Activated CD8-positive, alpha-beta T cell treated with anti-CD3 and anti-CD28 coated beads for 36 hours (primary cell): ENCODE results near the gene USP30. TPM values are rescaled to one million over a fixed set of nuclear protein-coding genes. Genes with fewer than 3 reads are reported as not detected.

ENCODE experiments used
- ATAC-seq: fragments of 200-7000 bp; cut with Tn5 transposase; one replicate; pipeline ENCODE4 v1.10.0; 2021; ENCODE audit warnings: mild to moderate bottlenecking, moderate library complexity
- CTCF ChIA-PET: fragments of 350-600 bp; sonication (Branson Sonifier 250); formaldehyde crosslinking; loops from one replicate; lab custom pipeline; 2021; ENCODE audit warnings: antibody characterized with exemption; lab: Charles Lee
- POLR2A ChIA-PET: fragments of 350-600 bp; sonication (Branson Sonifier 250); formaldehyde crosslinking; loops from one replicate; lab custom pipeline; 2021; ENCODE audit warnings: antibody characterized with exemption; lab: Charles Lee
- DNase-seq: peaks from one replicate; pipeline ENCODE4 v3.0.0-alpha.2; 2020
- H3K27ac Mint-ChIP-seq: one replicate; pipeline ENCODE4 v1.8.0; 2021; ENCODE audit warnings: mild to moderate bottlenecking, mixed read lengths
- H3K27me3 Mint-ChIP-seq: one replicate; pipeline ENCODE4 v1.8.0; 2021; ENCODE audit warnings: mixed read lengths
- H3K36me3 Mint-ChIP-seq: one replicate; pipeline ENCODE4 v1.8.0; 2021; ENCODE audit warnings: low read depth, mixed read lengths
- H3K4me1 Mint-ChIP-seq: one replicate; pipeline ENCODE4 v1.8.0; 2021; ENCODE audit warnings: low read depth, mixed read lengths
- H3K4me3 Mint-ChIP-seq: one replicate; pipeline ENCODE4 v1.8.0; 2021; ENCODE audit warnings: mild to moderate bottlenecking, moderate library complexity, mixed read lengths
- H3K9me3 Mint-ChIP-seq: one replicate; pipeline ENCODE4 v1.8.0; 2021; ENCODE audit warnings: mixed read lengths
- intact Hi-C: fragments of 100-400 bp; cut with micrococcal nuclease; formaldehyde crosslinking; loops from one replicate; pipeline ENCODE4 v1.10.0; 2022
- total RNA-seq, 2 experiments: library from RNA; stranded (reverse); gene quantifications; one replicate each; pipeline ENCODE4 v1.2.3, GENCODE V29; 2021
- TF ChIP-seq, protein P1 (sequence below): fragments of 200-600 bp; IDR thresholded peaks from one replicate; pipeline ENCODE4 v1.8.0; 2022; ENCODE audit warnings: antibody characterized with exemption, mild to moderate bottlenecking

Gene USP30
- total RNA-seq, 2 experiments from 2014 or later, result 7.4 to 10.0 TPM

DNA sequence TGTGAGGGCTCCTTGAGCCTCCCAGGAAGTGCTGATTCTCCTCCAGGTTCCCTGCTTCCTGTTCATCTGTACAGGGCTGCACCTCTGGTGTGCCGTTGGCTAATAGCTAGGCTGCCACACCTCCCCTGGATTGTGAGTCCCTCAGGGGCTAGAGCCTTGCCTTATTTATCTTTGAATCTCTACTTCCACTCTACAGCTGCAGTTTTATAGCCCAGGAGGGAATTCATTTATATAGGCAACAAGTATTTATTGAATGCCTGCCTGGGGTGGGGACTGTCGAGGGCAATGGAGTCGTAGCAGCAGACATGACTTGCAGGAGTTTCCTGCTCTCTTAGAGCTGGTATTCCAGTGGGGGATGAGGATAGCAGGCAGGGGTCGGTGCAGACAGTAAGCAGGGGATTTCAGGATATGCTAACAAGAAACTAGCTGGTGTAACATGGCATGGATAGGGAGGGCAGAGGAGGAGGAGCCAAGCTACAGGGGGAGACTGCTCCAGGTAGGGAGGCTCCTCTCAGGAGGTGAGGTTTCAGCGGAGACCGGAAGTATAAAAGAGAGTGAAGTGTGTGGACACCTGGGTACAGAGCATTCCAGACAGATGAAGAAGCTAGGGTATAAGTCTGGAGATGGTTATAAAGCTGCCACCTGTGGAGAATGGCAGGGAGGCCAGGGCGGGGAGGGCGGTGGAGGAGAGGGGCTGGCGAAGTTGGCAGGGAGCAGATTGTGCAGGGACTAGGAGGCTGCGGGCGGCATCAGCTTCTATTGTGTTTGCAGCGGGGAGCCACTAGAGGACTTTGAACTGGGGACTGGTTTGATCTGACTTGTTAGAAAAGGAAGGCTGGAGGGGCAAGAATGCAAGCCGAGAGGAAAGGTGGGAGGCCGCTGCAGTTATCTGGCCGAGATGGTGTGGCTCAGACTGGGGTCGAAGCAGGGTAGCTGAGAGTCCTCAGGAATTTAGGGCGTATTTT, 17.2 kb downstream of the USP30 start:
- H3K4me3 Mint-ChIP-seq, result no peak overlapping the region
- DNase-seq, result no peak
- no peak for ATAC-seq
- H3K4me1 Mint-ChIP-seq, result no peaks in the 10 kb centered on the region
- H3K27me3 Mint-ChIP-seq, result no peaks in the 10 kb centered on the region
- H3K27ac Mint-ChIP-seq, result no peak overlapping the region
- POLR2A ChIA-PET, result interaction anchor here (0.7 kb wide), 1 partner anchor 25 kb away, joined by 3 read pairs; no protein-coding TSS in a partner anchor
- TF ChIP-seq, protein P1, sequence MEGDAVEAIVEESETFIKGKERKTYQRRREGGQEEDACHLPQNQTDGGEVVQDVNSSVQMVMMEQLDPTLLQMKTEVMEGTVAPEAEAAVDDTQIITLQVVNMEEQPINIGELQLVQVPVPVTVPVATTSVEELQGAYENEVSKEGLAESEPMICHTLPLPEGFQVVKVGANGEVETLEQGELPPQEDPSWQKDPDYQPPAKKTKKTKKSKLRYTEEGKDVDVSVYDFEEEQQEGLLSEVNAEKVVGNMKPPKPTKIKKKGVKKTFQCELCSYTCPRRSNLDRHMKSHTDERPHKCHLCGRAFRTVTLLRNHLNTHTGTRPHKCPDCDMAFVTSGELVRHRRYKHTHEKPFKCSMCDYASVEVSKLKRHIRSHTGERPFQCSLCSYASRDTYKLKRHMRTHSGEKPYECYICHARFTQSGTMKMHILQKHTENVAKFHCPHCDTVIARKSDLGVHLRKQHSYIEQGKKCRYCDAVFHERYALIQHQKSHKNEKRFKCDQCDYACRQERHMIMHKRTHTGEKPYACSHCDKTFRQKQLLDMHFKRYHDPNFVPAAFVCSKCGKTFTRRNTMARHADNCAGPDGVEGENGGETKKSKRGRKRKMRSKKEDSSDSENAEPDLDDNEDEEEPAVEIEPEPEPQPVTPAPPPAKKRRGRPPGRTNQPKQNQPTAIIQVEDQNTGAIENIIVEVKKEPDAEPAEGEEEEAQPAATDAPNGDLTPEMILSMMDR, result no peak
- CTCF ChIA-PET, result interaction anchor here (1.1 to 1.9 kb wide), 2 partner anchors 9 to 24 kb away, joined by 4 to 5 read pairs; partner anchors contain the start of gene ALKBH2
- peaks cover 9% of the 10 kb centered on the region for H3K36me3 Mint-ChIP-seq
- H3K9me3 Mint-ChIP-seq, result no peaks in the 10 kb centered on the region
- intact Hi-C loops, result no loop called here

DNA sequence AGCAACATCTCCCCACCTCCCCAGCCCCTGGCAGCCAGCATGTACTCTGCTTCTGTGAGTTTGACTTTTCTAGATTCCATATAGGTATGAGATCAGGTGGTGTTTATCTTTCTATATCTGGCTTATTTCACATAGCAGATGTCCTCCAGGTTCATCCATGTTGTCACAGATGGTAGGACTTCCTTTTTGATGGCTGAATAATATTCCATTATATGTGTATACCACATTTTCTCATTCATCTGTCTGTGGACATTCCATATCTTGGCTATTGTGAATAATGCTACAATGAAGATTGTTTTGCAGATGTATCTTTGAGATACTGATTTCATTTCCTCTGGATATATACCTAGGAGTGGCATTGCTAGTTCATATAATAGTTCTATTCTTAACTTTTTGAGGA, 22.5 kb downstream of the USP30 start:
- no peaks in the 10 kb centered on the region for H3K4me1 Mint-ChIP-seq
- H3K36me3 Mint-ChIP-seq, result peaks cover 40% of the 10 kb centered on the region
- H3K27ac Mint-ChIP-seq, result no peak overlapping the region
- H3K4me3 Mint-ChIP-seq, result no peak overlapping the region
- TF ChIP-seq, protein P1, result no peak
- no peaks in the 10 kb centered on the region for H3K27me3 Mint-ChIP-seq
- intact Hi-C loops, result no loop called here
- CTCF ChIA-PET, result no interaction called here
- POLR2A ChIA-PET, result no interaction called here
- no peak for ATAC-seq
- no peak for DNase-seq
- H3K9me3 Mint-ChIP-seq, result peaks cover 12% of the 10 kb centered on the region

DNA sequence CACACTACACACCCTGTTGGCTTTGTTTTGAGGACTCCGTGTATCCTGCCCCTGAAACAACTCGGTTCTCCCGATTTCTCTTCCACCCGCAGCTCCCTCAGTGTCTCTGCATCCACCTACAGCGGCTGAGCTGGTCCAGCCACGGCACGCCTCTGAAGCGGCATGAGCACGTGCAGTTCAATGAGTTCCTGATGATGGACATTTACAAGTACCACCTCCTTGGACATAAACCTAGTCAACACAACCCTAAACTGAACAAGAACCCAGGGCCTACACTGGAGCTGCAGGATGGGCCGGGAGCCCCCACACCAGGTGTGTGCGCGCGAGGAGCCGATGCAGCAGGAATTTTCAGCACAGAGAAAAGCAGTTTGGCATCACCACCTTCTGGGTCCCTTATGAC, 30.4 kb downstream of the USP30 start:
- ChIA-PET POLR2A (interaction anchor here (1.6 kb wide), 1 partner anchor 10 kb away, joined by 6 read pairs; the partner anchor contains the start of gene ALKBH2), CTCF (interaction anchor here (1.0 kb wide), 2 partner anchors 10 to 198 kb away, joined by 3 read pairs; partner anchors contain the start of gene ALKBH2)
- Mint-ChIP-seq H3K36me3 (peaks cover 26% of the 10 kb centered on the region), H3K9me3 (peaks cover 6% of the 10 kb centered on the region), H3K4me3 (no peak overlapping the region), H3K4me1 (peaks cover 3% of the 10 kb centered on the region), H3K27me3 (no peaks in the 10 kb centered on the region), H3K27ac (no peak overlapping the region)
- intact Hi-C loops, result no loop called here
- DNase-seq, result no peak
- TF ChIP-seq, protein P1, result no peak
- no peak for ATAC-seq

DNA sequence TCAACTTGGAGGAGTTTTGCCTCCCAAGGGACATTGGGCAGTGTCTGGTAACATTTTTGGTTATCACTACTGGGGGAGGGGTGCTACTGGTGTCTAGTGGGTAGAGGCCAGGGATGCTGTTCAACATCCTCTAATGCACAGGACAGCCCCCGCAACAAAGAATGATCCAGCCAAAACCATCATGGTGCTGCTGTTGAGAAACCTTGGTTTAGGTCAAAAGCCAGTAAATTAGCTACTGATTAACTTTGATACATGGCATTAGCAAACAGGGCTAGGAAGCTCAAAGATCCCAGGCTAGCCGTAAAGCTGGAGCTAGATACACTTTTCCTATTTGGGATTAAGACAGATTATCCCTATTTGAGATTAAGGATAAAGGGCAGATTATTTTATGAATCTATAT, 32.0 kb downstream of the USP30 start:
- ChIA-PET CTCF (interaction anchor here (0.8 kb wide), 1 partner anchor 9 kb away, joined by 4 read pairs; the partner anchor contains the start of gene ALKBH2), POLR2A (interaction anchor here (1.0 kb wide), 1 partner anchor 8 kb away, joined by 4 read pairs; no protein-coding TSS in a partner anchor)
- H3K9me3 Mint-ChIP-seq, result peaks cover 2% of the 10 kb centered on the region

More for the DNA sequence above, 32.0 kb downstream of the USP30 start:
- DNase-seq (no peak), ATAC-seq (no peak)
- Mint-ChIP-seq H3K27ac (no peak overlapping the region), H3K4me1 (peaks cover 5% of the 10 kb centered on the region), H3K36me3 (peaks cover 22% of the 10 kb centered on the region), H3K4me3 (no peak overlapping the region), H3K27me3 (no peaks in the 10 kb centered on the region)
- TF ChIP-seq, protein P1, result no peak
- intact Hi-C loops, result no loop called here
